ENCODE measurements around the gene BCDIN3D.

The BCDIN3D gene

GRCh38 chr12:49854976-49855375 is 12.1 kb upstream of the BCDIN3D start:
- no peak for DNase-seq

DNA sequence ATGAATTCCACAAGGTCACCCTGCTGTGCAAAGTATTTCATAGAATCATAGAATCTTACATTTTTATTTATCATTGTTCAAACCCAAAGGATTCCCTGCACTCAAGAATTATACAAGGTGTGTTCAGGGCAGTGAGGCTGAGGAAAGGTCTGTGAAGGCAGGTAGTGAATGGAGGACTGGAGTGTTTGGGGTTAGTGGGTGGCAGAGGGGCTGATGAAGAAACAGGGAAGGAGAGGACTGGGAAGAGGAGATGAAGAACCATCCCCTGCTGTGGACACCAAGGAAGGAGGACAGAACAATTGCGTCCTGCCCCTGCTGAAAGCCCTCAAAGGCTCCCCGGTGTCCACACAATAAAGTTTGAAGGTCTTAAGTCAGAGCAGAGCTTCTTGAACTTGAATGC is 10.8 kb upstream of the BCDIN3D start:
- no peak for DNase-seq

DNA sequence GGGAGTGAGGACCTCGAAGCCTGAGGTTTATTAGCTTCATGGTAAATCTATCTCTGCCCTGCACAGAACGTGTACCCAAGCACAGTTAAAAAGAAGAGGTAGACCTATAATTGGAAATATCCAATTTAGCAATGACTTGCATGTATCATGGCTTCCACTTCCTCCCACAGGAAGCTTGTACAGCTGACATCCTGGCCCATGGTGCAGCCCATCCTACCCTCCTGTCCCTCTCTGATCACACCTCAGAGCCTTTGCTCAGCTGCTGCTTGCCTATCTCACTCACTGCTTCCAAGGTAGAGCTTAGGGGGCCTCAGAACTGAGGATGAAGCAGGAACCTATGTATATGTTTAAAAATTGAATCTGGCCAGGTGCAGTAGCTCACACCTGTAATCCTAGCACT is 4.3 kb upstream of the BCDIN3D start:
- no peak for DNase-seq

DNA sequence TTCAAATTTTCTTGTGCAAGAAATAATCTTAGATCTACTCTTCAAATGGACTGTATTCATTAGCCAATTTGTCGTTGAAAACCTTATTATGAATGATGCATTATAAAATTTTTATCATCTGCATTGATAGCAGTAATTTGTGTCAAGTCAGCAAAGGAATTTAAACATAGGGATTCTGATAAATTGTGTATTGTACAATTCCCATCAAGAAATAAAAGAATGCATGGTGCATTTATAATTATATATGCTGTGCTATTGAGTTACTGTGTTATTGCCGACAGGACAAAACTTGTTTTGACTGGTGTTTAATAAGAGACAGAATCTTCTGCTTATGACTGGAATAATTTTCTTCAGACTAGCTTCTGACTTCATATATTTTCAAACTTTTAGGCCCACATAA is 3.1 kb upstream of the BCDIN3D start:
- DNase-seq, result no peak

- DNase-seq, result no peak
These were observed 1.1 kb upstream of the BCDIN3D start for GRCh38 chr12:49843876-49844437.

DNA sequence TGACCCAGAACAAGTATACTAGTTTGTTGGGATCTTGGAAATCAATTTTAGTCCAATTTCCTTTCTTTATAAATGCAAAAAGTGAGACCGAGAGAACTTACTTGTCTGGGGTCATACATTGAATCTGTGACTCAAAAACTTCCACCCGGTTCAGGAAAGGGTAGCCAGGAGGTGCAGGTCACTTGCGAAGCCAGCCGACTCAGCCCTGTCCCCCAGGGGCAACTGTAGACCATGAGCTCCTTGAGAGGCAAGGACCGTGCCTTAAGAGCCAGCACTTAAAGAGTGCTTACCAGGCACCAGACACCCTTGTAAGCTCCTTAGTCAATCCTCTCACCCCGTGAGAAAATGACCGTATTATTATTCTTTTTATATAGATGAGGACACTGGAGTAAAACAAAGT is 505 bp upstream of the BCDIN3D start:
- DNase-seq, result no peak

GRCh38 chr12:49838973-49839633 is 3.8 kb downstream of the BCDIN3D start:
- peak; percentile 24 for DNase-seq

DNA sequence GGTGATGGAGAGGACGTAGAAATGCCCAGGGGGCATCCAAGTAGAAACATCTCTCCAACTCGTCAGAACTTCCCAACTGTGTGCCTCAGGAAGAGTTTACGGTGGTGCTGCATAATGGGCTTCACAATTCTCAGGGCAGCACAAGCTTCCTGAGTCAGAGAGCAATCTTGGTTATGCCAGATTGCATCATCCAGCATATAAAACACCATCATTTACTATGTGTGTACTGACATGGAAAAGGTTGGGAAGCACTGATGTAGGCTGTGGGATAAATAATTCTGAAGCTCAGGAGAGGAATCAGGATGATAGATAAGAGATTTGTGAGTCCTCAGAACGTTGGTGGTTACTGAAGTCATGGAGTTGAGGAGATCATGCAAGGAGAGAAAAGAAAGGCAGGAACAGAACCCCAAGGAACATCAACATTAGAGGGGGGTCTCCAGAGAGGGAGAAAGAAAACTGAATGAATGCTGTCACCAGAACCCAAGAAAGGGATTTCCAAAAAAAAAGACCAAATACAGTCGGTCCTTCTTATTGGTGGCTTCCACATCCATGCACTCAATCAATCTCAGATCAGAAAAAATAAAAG is 10.0 kb downstream of the BCDIN3D start:
- DNase-seq, result no peak

GRCh38 chr12:49831717-49832116 is 11.2 kb downstream of the BCDIN3D start:
- no peak for DNase-seq

DNA sequence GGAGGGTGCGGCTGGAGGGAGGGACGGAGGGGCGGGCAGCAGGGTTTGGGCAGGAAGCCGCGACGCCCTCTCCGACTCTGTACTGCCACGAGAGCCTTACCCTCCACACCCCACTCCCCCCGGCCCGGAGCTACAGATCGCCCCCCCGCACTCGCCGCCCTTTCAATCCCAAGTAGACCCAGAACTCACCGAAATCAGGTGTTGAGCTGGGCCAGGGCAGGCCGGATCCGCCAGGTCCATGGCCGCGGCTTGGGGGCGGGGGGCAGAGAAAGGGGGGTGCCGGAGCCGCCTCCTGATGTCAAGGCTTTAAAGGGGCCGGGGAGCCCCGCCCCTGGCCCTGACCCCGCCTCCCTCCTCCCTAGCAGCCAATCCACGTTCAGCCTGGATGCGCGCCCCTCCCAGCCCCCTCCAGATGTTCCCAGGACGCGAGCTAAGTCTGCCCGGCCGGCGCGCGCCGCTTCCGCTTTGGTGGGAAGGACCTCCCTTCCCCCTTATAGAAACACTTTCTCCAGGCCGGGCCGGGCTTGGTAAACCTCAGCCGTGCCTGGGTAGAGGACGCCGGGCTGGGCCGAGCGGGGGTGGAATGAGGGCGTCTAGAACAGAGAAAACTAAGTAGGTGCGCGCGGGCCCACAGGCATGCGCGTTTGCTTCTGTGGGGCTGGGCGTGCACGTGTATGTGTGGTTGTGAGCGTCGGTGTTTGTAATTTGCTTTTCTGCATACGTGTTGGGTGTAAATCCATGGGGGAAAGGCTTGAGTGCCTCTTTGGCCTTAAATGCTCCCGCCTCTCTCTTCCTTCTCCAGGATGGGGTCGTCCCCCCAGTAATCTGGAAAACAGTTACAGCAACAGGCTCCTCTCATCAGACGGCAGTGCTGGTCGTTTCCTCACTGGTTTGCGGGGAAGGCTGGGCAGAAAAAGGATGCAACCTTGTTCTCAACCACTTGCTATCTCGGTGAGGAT is 14.5 kb downstream of the BCDIN3D start, which contains the start of gene NCKAP5L:
TSS of gene NCKAP5L (minus strand) at position 281 of the 959 bp plus-strand sequence. CDS start 24,369 bp downstream, outside the sequence.
- peak; percentile 73 for DNase-seq

- DNase-seq, result peak; percentile 50
These were observed 15.4 kb downstream of the BCDIN3D start for GRCh38 chr12:49827401-49828099.

GRCh38 chr12:49827051-49827400 is 15.9 kb downstream of the BCDIN3D start:
- DNase-seq, result no peak

GRCh38 chr12:49825971-49826421 is 16.9 kb downstream of the BCDIN3D start:
- DNase-seq, result no peak

GRCh38 chr12:49825360-49825970 is 17.4 kb downstream of the BCDIN3D start:
- no peak for DNase-seq

DNA sequence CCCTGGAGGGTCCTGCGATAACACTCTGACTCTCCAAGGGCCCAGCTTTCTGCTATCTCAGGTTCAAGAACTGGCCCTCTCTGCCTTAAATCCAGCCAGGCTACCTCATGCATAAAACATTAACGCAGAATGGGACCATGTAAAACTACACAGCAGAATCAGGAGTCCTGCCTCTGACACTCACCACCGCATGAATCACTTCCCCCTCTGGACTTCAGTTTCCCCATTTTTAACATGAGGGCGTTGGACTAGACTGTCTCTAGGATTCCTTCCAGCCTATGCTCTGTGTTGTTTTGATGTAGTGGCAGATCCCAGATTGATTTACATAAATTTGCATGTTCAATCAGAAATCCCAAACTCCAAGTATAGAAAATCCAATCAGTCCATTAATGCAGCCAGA is 18.0 kb downstream of the BCDIN3D start:
- no peak for DNase-seq

- no peak for DNase-seq
These were observed 18.5 kb downstream of the BCDIN3D start for GRCh38 chr12:49824416-49824815.

- DNase-seq, result no peak
These were observed 19.0 kb downstream of the BCDIN3D start for GRCh38 chr12:49823951-49824350.

GRCh38 chr12:49823350-49823749 is 19.6 kb downstream of the BCDIN3D start:
- no peak for DNase-seq

DNA sequence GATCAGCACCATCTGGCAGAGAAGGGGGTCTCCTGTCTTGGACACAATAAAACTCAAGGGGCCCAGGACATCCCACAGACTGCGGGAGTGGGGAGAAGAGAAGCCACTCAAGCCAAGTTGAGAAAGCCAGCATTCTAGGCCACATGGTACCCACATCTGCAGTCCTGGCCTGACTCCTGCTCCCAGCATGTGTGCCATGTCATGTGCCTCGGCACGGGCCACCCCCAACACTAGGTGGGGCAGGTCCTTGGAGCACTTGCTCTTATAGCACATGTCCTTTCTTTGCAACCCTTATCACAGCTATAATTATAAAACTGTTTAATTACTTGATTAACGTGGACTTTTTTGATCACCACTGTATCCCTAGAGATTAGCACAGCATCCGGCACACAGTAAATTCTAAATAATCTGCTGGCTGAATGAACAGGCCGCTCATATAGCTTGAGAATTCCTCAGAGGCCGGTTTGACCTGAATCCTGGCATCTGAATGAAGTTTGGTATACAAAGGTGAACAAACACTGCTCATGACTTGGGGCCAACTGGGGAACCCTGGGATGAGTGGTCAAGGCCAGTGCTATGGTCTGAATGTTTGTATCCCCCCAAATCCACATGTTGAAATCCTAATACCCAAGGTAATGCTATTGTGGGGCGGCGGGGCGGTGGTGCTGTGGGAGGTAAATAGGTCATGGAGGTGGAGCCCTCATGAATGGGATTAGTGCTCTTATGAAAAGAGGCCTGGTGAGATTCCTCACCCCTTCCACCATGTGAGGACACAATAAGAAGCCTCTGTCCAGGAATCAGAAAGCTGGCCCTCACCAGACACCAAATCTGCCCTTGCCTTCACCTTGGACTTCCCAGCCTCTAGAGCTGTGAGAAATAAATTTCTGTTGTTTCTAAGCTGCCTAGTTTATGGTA is 21.3 kb downstream of the BCDIN3D start:
- DNase-seq, result no peak

DNA sequence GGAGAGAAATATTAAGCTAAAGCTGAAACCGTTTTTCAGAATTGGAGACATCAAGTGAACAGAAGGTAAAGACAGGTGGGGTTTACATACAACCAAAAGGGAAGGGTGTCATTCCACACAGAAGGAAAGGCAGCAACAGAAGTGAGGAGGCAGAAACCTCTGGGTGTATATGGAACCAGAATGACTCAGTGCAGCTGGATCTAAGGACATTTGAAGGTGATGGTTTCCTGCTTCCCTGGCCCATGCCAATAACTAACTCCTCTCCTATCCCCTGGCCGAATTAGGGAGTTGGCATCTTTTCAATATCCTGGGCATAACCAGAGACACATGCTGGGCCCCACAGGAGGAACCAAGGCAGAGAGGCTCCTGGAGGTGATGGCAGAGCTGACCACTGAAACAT is 23.1 kb downstream of the BCDIN3D start:
- DNase-seq, result no peak

DNA sequence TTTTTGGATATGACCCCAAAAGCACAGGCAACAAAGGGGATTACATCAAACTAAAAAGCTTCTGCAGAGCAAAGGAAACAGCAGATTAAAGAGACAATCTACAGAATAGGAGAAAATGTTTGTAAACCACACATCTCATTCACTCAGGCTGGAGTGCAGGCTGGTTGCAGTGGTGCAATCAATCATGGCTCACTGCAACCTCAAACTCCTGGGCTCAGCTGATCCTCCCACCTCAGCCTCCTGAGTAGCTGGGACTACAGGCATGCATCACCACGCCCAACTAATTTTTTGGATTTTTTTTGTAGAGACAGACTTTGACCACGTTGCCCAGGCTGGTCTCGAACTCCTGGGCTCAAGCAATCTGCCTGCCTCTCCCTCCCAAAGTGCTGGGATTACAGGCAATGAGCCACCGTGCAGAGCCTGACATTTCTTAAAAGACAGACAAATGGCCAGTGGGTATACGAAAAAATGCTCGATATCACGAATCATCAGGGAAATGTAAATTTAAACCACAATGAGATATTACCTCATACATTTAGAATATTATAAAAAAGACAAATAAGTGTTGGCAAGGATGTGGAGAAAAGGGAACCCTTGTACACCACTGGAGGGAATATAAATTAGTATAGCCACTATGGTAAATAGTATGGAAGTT is 24.5 kb downstream of the BCDIN3D start:
- no peak for DNase-seq
